Hypothalamus (tissue), 51 donors: ENCODE results near the gene PIK3R5.

Experiments
- DNase-seq, 51 donors: peaks; one replicate each; lab custom pipeline; 2025; lab: John Stamatoyannopoulos, UW

The PIK3R5 gene

GRCh38 chr17:8900626-8901585 is 64.6 kb downstream of the PIK3R5 start:
- no peak for DNase-seq

- DNase-seq, result no peak
Observed at GRCh38 chr17:8900207-8900606, 65.3 kb downstream of the PIK3R5 start.

DNA sequence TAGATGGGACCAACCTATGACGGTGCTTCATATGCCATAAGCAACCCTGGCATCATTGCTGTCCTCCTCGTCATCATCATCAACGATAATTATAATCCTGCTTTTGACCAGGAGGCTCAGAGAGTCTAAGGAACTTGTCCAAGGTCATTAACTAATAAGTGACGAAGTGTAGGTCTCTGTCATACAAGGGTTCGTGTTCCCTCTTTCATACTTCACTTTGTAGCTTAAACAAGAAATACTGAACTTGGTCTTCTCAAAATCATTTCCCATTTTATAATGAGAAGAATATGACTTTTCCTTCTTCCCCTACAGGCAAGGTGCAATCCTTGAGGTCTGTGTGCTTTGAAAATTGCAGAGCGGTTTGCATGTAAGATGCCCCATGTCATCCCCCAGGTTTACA is 66.9 kb downstream of the PIK3R5 start:
- DNase-seq, result no peak

DNA sequence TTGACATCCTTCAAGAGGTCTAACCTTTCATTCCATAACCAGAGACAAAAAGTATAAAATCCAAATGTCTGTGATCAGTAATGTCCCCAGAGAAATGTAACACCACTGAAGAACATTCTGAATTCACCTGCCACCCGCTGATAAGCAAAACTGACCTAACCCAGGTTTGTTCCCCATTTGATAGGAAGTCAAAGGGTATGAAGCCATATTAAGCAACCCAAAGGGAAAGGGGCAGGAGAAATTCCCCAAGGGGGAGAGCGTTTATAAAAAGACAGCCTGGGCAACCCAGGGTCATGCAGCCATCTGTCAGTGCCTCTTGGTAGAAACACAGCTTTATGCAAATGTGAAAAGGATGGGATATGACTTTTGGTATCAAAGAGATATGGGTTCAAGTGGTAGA is 67.4 kb downstream of the PIK3R5 start:
- no peak for DNase-seq

DNA sequence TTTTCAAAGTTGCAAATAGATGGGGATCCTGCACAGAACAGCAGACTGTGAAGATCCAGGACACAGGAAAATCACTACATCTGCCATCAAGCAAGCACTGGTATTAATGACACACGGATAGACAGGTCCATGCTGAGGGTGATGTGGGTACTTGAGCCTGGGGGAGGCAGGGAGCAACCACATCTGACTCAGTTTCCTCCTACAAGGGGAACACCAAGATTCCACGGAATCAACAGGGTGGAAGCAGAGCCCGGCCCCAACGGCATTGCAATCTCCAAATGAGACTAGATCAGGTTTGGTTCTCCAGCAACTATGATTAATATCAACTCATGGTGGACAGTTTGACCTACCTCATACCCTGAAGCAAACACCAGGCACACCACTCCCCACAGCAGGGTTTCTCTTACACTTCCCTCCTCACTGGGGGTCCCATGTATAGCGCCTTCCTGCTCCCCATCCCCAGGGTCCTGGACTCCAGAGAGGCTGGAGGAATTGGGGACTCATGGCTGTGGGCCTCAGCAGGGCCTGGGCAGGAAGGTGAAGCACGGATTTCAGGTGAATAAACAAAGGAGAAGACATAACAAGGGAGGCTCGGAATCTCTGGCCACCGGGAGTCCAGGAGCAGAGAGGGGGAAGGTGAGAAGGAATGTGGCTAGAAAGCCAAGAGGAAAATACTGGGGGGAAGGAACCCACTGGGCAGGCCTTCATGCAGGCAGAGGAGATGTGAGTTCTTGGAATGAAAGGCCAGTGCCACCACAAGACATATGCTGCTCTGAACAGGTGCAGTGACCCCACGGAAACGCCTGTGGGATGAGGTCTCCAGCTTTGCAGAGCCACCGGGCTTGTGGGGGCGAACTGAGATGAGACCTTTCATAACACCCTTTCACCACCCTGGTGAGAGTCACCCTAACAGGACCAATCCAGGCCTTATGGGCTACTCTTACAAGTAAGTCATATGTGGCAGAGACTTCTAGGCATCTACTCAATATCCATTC is 68.6 kb downstream of the PIK3R5 start:
- no peak for DNase-seq

DNA sequence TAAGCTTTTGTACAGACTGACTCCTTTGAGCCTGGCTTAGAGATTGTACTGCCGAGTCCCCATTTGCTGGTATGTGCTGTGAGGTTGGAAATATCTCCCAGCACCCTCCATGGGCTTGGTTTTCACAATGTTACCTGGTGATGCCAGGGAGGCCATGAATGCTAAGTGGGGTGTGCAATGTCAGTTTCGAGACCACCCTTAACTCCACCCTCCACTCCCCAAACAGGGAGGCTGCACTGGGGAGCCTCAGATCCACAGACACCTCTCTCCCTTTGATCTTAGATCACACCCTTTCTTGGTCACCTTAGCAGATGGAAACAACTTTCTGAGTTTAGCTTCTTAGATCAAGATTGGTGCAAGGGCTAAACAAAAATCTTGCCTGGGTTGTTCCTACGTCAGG is 69.4 kb downstream of the PIK3R5 start:
- no peak for DNase-seq

DNA sequence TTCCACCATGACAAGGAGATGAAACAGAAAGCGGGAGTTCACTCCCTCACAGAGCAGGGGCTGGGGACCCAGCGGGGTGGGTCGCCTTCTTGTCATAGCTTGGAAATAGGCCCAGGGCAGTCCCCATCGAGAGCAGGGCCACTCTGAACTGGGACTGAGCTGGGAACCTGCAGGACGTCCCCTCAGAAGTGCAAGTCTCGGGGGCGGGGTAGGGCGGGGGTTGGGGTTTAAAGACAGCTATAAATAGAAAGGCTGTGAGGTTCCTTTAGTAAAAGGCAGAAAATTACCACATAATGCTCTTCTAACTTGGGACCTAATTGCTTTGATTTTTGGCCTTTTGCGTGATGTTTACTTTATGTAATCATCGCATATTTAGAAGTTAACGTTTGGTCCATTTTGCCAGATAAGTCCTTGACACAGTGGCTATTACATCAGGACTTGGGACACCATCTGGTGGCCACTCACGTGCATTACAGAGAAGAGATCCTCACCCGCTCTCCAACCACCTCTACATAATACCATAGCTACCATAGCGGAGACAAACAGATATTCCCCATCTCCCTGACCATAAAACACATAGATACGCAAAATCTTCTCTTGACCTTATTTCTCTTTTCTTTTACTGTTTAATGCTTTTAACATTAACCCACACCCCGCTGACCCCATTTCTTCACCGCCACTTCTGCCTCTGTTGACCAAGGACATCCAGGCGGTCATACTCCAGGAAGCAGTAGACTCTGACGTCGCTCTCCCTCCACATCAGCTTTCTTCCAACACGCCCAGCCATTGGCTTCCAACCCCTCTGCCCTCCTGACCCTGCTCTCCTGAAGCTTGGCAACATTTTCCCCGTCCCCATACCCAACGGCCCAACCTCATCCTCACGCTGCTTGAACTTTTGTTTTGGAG is 70.6 kb downstream of the PIK3R5 start:
- DNase-seq, result peak in 25 of 51 donors; percentile 2 to 47 (median 18)

DNA sequence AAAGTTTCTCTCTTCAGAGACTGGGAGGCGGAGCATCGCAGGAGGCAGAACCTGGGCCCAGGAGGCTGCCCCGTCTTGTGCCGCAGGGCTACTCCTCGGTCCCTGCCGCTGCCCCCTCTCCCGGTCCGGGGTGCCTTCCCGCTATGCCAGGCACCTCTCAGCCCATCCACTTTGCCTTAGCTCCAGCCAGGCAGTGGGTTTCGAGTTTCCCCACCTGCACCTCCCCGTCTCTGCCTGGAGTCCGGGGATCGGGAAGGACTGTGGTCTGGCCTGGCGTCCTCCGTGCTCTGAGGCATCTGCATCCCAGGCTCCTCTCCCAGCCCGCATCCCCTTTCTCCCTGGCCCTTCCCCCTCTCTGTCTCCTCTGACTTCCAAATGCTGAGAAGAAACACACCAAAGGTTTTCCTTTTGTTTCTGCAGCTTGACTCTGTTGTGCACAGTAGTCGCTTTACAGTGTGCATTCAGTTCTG is 71.3 kb downstream of the PIK3R5 start:
- DNase-seq, result no peak

DNA sequence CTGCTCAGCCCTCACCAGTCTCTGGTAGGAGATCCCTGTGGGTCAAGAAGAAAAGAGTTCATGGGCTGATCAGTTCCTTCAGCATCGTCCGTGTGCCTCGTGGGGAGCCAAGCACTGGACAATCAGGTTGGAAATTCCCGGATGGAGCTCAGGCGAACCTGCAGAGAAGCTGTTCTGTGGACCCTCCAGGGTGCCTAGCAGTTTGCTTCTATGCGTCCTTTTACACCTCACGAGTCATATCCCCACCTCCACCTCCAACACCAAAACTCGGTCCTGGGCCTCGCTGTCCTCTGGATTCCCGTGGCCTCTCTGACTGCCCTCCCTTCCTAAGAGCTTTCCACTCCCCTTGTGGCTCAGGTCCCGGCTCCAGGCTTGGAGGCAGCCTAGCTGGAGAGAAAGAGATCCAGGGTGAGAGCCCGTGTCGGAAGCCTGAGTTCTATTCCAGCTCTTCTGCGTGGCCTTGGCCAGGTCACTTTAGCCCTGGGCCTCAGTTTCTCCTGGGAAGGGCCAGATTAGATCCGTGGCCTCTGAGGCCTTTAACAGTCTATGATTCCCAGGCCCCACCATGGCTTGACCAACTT is 71.8 kb downstream of the PIK3R5 start:
- DNase-seq, result no peak

DNA sequence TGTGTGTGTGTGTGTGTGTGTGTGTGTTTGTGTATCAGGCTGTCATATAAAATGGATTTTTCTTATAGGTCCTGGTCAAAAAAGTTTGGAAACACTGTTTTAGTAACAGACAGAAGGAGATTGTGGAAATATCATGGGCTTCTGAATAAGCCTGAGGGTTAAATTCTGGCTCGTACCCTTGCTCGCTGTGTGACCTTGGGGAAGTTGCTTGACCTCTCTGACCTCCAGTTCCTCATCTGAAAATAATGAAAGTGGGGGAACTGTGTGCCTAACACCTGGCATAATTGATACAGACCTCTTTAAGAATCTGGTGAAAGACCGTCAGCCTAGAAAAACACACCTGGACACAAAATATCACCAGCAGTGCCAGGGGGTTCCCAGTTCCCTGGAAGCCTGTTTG is 72.4 kb downstream of the PIK3R5 start:
- DNase-seq, result no peak

DNA sequence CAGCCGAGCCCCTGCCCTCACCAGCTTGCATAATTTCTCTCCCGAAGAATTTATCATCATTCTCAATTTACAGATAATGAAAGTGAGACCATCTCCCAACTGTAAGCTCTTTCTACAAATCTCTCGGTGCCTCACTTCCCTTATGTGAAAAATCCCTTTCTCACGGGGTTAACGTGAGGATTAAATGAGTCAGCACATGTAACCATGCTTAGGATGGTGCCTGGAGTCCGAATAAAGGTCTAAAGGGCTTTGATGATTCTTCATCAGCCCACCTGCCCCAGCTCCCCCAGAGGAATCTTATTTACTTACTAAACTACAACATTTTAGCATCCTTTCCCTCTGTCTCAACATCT is 73.2 kb downstream of the PIK3R5 start:
- DNase-seq, result no peak

GRCh38 chr17:8890671-8891070 is 74.8 kb downstream of the PIK3R5 start:
- no peak for DNase-seq

DNA sequence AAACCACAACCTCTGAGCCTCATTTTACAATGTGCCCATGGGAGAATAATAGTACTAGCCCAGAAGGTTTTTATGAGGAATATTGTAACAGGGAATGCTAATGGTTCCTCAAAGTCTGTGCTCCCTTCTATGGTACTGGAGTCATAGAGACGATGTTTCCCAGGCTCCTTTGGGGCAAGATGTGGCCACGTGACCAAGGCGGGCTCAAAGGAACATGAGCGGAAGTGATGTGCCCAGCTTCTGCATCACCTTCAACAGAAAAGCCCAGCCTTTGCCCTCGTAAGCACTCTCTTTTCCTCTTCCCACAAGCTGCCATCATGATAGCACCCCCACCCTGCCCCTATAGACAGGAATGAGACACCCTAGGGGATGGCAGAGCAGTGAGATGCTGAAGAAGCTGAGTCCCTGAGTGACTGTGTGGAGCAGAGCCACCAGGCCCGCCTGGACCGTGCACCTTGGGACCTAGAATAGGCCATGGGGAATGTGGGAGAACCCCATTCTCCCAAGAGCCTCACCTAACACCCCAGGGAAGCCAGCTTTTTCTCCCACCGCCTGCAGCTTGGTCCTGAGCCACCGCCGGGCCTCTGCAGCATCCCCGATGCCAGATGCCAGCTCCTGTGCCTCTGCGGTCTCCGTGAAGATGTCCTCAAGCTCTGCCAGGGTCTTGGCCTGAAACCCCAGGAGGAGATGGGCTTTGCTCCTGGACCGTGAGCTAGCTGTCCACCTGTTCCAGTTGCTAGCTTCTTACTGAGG is 75.9 kb downstream of the PIK3R5 start:
- DNase-seq, result no peak

DNA sequence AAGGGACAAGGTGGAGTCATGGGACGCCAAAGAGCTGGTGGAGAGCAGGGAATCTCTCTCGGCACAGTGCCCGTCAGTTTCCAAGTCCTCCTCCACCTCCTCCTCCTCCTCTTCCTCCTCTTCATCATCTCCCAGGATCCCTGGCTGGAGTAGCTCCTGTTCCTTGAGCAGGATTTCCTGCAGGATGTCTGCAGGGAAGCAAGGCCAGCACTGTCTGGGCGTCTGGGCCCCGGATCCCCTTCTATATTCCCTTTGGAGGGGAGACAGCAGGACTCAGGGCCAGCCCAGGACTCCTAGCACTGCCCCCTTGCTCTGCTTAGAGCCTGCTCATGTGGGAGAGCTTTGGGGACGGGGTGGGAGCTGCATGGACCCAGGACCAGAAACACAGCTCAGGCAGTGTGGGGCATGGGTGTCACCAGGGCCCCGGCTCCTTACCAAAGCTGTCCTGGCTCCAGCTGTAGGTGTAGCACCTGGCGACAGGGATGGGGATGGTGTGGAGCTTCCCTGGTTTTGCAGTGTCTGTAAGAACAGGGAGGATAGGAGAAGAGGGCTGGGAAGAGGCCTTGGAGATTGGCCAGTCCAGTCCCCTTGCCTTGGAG is 76.7 kb downstream of the PIK3R5 start:
- DNase-seq, result no peak

- DNase-seq, result peak in 1 of 51 donors; percentile 8
Observed at GRCh38 chr17:8887834-8888703, 77.4 kb downstream of the PIK3R5 start.

GRCh38 chr17:8887301-8887700 is 78.2 kb downstream of the PIK3R5 start:
- no peak for DNase-seq

GRCh38 chr17:8885967-8886684 is 79.4 kb downstream of the PIK3R5 start:
- DNase-seq, result no peak
